H7 (cell line): Measurements from ENCODE around the gene CCL4L2. TPM values are rescaled to one million over a fixed set of nuclear protein-coding genes. Genes with fewer than 3 reads are reported as not detected.
"Not testable (repeated sequence)": the region's sequence is repeated elsewhere in the genome, so short reads cannot be mapped to it uniquely, and the experiment has no call there.

Source experiments
- DNase-seq: peaks from one replicate; pipeline ENCODE4 v3.0.0; 2012
- H3K27me3 ChIP-seq: 2 replicates; pipeline ENCODE4 v1.6.0; 2011; ENCODE audit warnings: mild to moderate bottlenecking, low read length; ENCODE audit not compliant: control insufficient read depth, insufficient read depth
- H3K36me3 ChIP-seq: replicated peaks from 2 replicates; pipeline ENCODE4 v1.5.1; 2011; ENCODE audit warnings: low read length; ENCODE audit not compliant: control insufficient read depth, insufficient read depth
- H3K4me3 ChIP-seq: 2 replicates; pipeline ENCODE4 v1.5.1; 2011; ENCODE audit warnings: low read depth, mild to moderate bottlenecking, control low read depth, low read length, moderate library complexity; ENCODE audit not compliant: insufficient read depth
- total RNA-seq: library from RNA; depleted of rRNA; stranded (reverse); fragments of >200 nt; shearing (Covaris generic); gene quantifications from 2 replicates; pipeline ENCODE4 v1.2.3, GENCODE V29; 2014; rRNA removed

The CCL4L2 gene
- total RNA-seq, 1 experiment from 2014 or later = not detected

DNA sequence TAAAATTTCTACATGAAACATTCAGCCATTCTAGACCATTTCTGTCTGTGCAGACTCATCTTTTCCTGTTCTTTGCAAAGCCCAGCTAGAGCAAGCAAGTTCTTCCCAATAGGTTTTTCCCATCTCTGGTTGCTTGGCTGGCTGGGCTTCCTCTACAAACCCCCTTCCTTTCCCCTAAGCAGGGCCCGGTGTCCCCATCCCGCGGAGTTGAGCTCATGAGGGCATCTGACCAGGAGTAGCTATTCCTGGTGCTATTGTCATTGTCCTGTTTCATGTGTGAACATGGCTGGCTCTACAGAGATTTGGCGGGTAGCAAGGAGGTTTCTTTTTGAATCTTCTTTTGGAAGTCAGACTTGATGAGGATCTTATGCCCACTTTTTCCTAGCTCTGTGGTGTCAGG, 31.2 kb downstream of the CCL4L2 start:
- not testable (repeated sequence) for H3K27me3 ChIP-seq, H3K4me3 ChIP-seq, H3K36me3 ChIP-seq, DNase-seq

Other genes with a start within 250 kb of the CCL4L2 start
- not detected in 2 replicates for gene CCL16, start 229.6 kb upstream of the CCL4L2 start, total RNA-seq
- not detected in 2 replicates for gene CCL14, start 224.3 kb upstream of the CCL4L2 start, total RNA-seq
- not detected in 2 replicates for gene CCL15, start 209.5 kb upstream of the CCL4L2 start, total RNA-seq
- gene CCL23, start 193.1 kb upstream of the CCL4L2 start, total RNA-seq = not detected in 2 replicates
- not detected in 2 replicates for gene CCL18, start 146.8 kb upstream of the CCL4L2 start, total RNA-seq
- not detected in 2 replicates for gene CCL3, start 120.9 kb upstream of the CCL4L2 start, total RNA-seq
- gene CCL4, start 107.2 kb upstream of the CCL4L2 start, total RNA-seq = not detected in 2 replicates
- 1.1 TPM in 1 of 2 replicates, not detected in the other for gene TBC1D3B, start 34.4 kb upstream of the CCL4L2 start, total RNA-seq
- gene CCL3L1, start 14.3 kb upstream of the CCL4L2 start, total RNA-seq = not detected in 2 replicates
- gene TBC1D3I, start 53.5 kb downstream of the CCL4L2 start, total RNA-seq = 0.26 TPM in 1 of 2 replicates, not detected in the other
- not detected in 2 replicates for gene TBC1D3G, start 112.8 kb downstream of the CCL4L2 start, total RNA-seq
- 0.55 and 1.3 TPM in 2 replicates for gene TBC1D3H, start 177.4 kb downstream of the CCL4L2 start, total RNA-seq